K562 (cell line): ENCODE data around the gene UTRN. TPM values are rescaled to one million over a fixed set of nuclear protein-coding genes. Genes with fewer than 3 reads are reported as not detected.

Experiments
- BACH1 ChIP-seq: fragments of 200-800 bp; sonication (Bioruptor generic); IDR thresholded peaks from 2 replicates; pipeline ENCODE4 v1.6.1; 2016; ENCODE audit warnings: missing genetic modification characterization, missing compliant biosample characterization
- CREB3 ChIP-seq: fragments of 450-650 bp; conservative IDR thresholded peaks from 2 replicates; pipeline ENCODE4 v1.6.1; 2016; ENCODE audit warnings: missing genetic modification characterization, low read depth, mild to moderate bottlenecking, missing compliant biosample characterization, moderate library complexity
- FOXO4 ChIP-seq: fragments of 450-650 bp; formaldehyde crosslinking; IDR thresholded peaks from 2 replicates; pipeline ENCODE4 v1.4.0; 2020; ENCODE audit warnings: mild to moderate bottlenecking, moderate library complexity
- ZBTB40 ChIP-seq, 2 experiments: fragments of 450-650 bp in 1 of 2; sonication (generic) in 1 of 2; formaldehyde crosslinking in 1 of 2; IDR thresholded peaks; 2 replicates each; pipeline versions ENCODE4 v1.7.1 to v1.9.0; 2016 to 2022; ENCODE audit warnings: inconsistent platforms in 1 of 2, mild to moderate bottlenecking in 1 of 2, missing genetic modification reagents in 1 of 2
- ZNF318 ChIP-seq, 2 experiments: fragments of 450-650 bp; IDR thresholded peaks; 2 replicates each; pipeline ENCODE4 v1.6.1; 2016; ENCODE audit warnings: mild to moderate bottlenecking in 2 of 2, borderline replicate concordance in 1 of 2, low read depth in 1 of 2, moderate library complexity in 1 of 2
- ZNF766 ChIP-seq: fragments of 200-800 bp; sonication (Bioruptor generic); conservative IDR thresholded peaks from 2 replicates; pipeline ENCODE4 v1.6.1; 2016; ENCODE audit warnings: missing genetic modification characterization, missing compliant biosample characterization
- polyA plus RNA-seq, 8 experiments: library from polyadenylated mRNA; depleted of rRNA in 4 of 8; stranded (reverse) in 5 of 8; unstranded in 3 of 8; fragments of >200 nt; fragmentation: Nextera tagmentation in 2 of 8; fragmentation: Illumina TruSeq in 1 of 8; extraction: Ambion mirVana in 2 of 8; extraction: Trizol in 1 of 8; gene quantifications; 2 replicates each; pipeline versions ENCODE4 v1.2.1 to v1.2.3, GENCODE V29; 2011 to 2014; ENCODE audit warnings: inconsistent platforms in 1 of 8, missing spikeins in 1 of 8
- total RNA-seq, 7 experiments: library from RNA; depleted of rRNA in 6 of 7; stranded (reverse); fragments of >200 nt in 6 of 7; fragmentation: Illumina TruSeq in 2 of 7; extraction: Trizol in 2 of 7; gene quantifications; 2 replicates each; pipeline versions ENCODE4 v1.2.1 to v1.2.3, GENCODE V29; 2011 to 2021; ENCODE audit warnings: low replicate concordance in 1 of 7

The UTRN gene
- total and polyA plus RNA-seq, 9 of the 15 experiments (the other 6 are each of a cell fraction or from before 2014, with no cell fraction given) = 0.94 to 22.4 (median 10.0) TPM

- no peak for TF ChIP-seq ZNF318 (IDR thresholded peaks at IDR 0.05; ENCODE audit: borderline replicate concordance in 1 of 2, low read depth in 1 of 2)
- no peak for TF ChIP-seq ZNF766 (CRISPR knock-in tag)
- peak; percentile 51; the same call in 1 of the 2 replicates for TF ChIP-seq BACH1 (tag)
- TF ChIP-seq CREB3 (tag) = no peak
- TF ChIP-seq ZBTB40 (IDR thresholded peaks at IDR 0.05) = no peak
- TF ChIP-seq ZBTB40 (CRISPR knock-in tag; IDR thresholded peaks at IDR 0.05) = no peak
- no peak for TF ChIP-seq FOXO4 (CRISPR knock-in tag)
Measured at GRCh38 chr6:144277174-144277573, 8.0 kb upstream of the UTRN start (continued).
